ENCODE results near the gene SLC16A10. TPM values are rescaled to one million over a fixed set of nuclear protein-coding genes. Genes with fewer than 3 reads are reported as not detected.

Gene SLC16A10
- total RNA-seq, 2 donors from 2014 or later = 8.7 to 13.8 TPM

GRCh38 chr6:111221804-111222203 lies 134.5 kb downstream of the SLC16A10 start:
- WGBS, 2 experiments (ENCODE audit: insufficient coverage in 1 of 2, insufficient read length in 1 of 2) = 45 to 62% methylated on average over 2 to 3 of the region's 4 CpGs
- Histone ChIP-seq H3K4me3 (ENCODE audit: low read length) (no peak overlapping the region), H3K9me3 (ENCODE audit: control insufficient read depth, low read length) (no peaks in the 10 kb centered on the region), H3K27ac (ENCODE audit: low read depth, low read length) (no peak overlapping the region), H3K36me3 (ENCODE audit: control insufficient read depth, insufficient read depth, low read length) (no peaks in the 10 kb centered on the region), H3K4me1 (ENCODE audit: control insufficient read depth, insufficient read depth, low read length) (no peaks in the 10 kb centered on the region), H3K27me3 (ENCODE audit: control insufficient read depth, insufficient read depth, low read length, poor library complexity, severe bottlenecking) (no peaks in the 10 kb centered on the region), H3K9ac (ENCODE audit: extremely low read depth, low read length, poor library complexity, severe bottlenecking) (no peak overlapping the region)
- Mint-ChIP-seq H3K4me3 (no peak overlapping the region), H3K9me3 (no peaks in the 10 kb centered on the region), H3K27me3 (ENCODE audit: insufficient read depth) (no peaks in the 10 kb centered on the region), H3K27ac (no peak overlapping the region), H3K36me3 (ENCODE audit: low read depth) (peaks cover 2% of the 10 kb centered on the region), H3K4me1 (peaks cover 5% of the 10 kb centered on the region)
- TF ChIP-seq, protein P1, sequence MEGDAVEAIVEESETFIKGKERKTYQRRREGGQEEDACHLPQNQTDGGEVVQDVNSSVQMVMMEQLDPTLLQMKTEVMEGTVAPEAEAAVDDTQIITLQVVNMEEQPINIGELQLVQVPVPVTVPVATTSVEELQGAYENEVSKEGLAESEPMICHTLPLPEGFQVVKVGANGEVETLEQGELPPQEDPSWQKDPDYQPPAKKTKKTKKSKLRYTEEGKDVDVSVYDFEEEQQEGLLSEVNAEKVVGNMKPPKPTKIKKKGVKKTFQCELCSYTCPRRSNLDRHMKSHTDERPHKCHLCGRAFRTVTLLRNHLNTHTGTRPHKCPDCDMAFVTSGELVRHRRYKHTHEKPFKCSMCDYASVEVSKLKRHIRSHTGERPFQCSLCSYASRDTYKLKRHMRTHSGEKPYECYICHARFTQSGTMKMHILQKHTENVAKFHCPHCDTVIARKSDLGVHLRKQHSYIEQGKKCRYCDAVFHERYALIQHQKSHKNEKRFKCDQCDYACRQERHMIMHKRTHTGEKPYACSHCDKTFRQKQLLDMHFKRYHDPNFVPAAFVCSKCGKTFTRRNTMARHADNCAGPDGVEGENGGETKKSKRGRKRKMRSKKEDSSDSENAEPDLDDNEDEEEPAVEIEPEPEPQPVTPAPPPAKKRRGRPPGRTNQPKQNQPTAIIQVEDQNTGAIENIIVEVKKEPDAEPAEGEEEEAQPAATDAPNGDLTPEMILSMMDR (conservative IDR thresholded peaks at IDR 0.05) = no peak
- no peak for DNase-seq

- Histone ChIP-seq H3K27me3 (ENCODE audit: control insufficient read depth, insufficient read depth, low read length, poor library complexity, severe bottlenecking) (no peaks in the 10 kb centered on the region), H3K9ac (ENCODE audit: extremely low read depth, low read length, poor library complexity, severe bottlenecking) (no peak overlapping the region), H3K4me1 (ENCODE audit: control insufficient read depth, insufficient read depth, low read length) (no peaks in the 10 kb centered on the region), H3K4me3 (ENCODE audit: low read length) (no peak overlapping the region), H3K9me3 (ENCODE audit: control insufficient read depth, low read length) (no peaks in the 10 kb centered on the region), H3K36me3 (ENCODE audit: control insufficient read depth, insufficient read depth, low read length) (no peaks in the 10 kb centered on the region), H3K27ac (ENCODE audit: low read depth, low read length) (no peak overlapping the region)
- Mint-ChIP-seq H3K4me3 (no peak overlapping the region), H3K4me1 (peaks cover 5% of the 10 kb centered on the region), H3K36me3 (ENCODE audit: low read depth) (peaks cover 2% of the 10 kb centered on the region), H3K27me3 (ENCODE audit: insufficient read depth) (no peaks in the 10 kb centered on the region), H3K27ac (no peak overlapping the region), H3K9me3 (no peaks in the 10 kb centered on the region)
- WGBS, 2 experiments (ENCODE audit: insufficient coverage in 1 of 2, insufficient read length in 1 of 2) = 44 to 56% methylated on average over 1 of the region's 1 CpG
- TF ChIP-seq, protein P1 (conservative IDR thresholded peaks at IDR 0.05) = no peak
- no peak for DNase-seq
Observed at GRCh38 chr6:111222341-111222740, 135.0 kb downstream of the SLC16A10 start.

DNA sequence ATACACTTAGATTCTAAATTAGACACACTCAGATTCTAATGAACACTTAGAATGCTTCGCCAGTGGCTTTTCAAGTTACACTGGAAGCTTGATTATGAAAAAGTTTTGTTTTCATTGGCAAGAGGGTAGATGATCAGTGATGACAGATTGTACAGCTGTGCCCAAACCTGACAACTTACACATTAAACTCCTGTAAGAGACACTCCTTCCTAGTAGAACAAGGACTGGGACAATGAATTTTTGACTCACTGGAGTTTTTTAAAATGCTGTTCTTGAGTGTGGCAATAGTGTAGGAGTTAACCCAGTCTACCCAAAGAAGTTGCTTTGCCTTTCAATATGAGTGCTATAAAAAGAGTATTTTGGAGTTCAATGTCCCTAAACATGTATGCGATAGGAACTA lies 140.8 kb downstream of the SLC16A10 start:
- whole genome bisulfite sequencing, 2 experiments (ENCODE audit: insufficient coverage in 1 of 2, insufficient read length in 1 of 2) = 100% methylated on average over 1 of the region's 2 CpGs; no CpG with 5 or more reads in 1 of the 2 experiments
- TF ChIP-seq, protein P1 (conservative IDR thresholded peaks at IDR 0.05) = no peak
- Mint-ChIP-seq H3K36me3 (ENCODE audit: low read depth) (no peaks in the 10 kb centered on the region), H3K4me1 (peaks cover 6% of the 10 kb centered on the region), H3K27ac (no peak overlapping the region), H3K9me3 (no peaks in the 10 kb centered on the region), H3K27me3 (ENCODE audit: insufficient read depth) (no peaks in the 10 kb centered on the region), H3K4me3 (no peak overlapping the region)
- Histone ChIP-seq H3K36me3 (ENCODE audit: control insufficient read depth, insufficient read depth, low read length) (no peaks in the 10 kb centered on the region), H3K27me3 (ENCODE audit: control insufficient read depth, insufficient read depth, low read length, poor library complexity, severe bottlenecking) (no peaks in the 10 kb centered on the region), H3K27ac (ENCODE audit: low read depth, low read length) (no peak overlapping the region), H3K9me3 (ENCODE audit: control insufficient read depth, low read length) (no peaks in the 10 kb centered on the region), H3K9ac (ENCODE audit: extremely low read depth, low read length, poor library complexity, severe bottlenecking) (no peak overlapping the region), H3K4me3 (ENCODE audit: low read length) (no peak overlapping the region), H3K4me1 (ENCODE audit: control insufficient read depth, insufficient read depth, low read length) (peaks cover 5% of the 10 kb centered on the region)
- no peak for DNase-seq
